Left cardiac atrium (tissue), 4 donors: ENCODE data around the gene ATF7. TPM values are rescaled to one million over a fixed set of nuclear protein-coding genes. Genes with fewer than 3 reads are reported as not detected.
"Not testable (repeated sequence)": the region's sequence is repeated elsewhere in the genome, so short reads cannot be mapped to it uniquely, and the experiment has no call there.

Experiments
- ATAC-seq, 2 donors: fragments of 200-7000 bp; cut with Tn5 transposase; one replicate each; pipeline ENCODE4 v1.9.1; 2020; ENCODE audit warnings: mild to moderate bottlenecking in 2 of 2, moderate library complexity in 2 of 2
- DNase-seq: peaks from one replicate; pipeline ENCODE4 v3.0.0-alpha.2; 2020
- intact Hi-C, 2 donors: fragments of 100-400 bp; cut with DNase I; formaldehyde crosslinking; loops; one replicate each; pipeline versions ENCODE4 v1.14.1 to v1.15.1; 2022 to 2023
- total RNA-seq, 2 donors: library from RNA; stranded (reverse); fragmentation: NEBNext Ultra II Directional; extraction: Animal tissue kit (Norgen Biotek cat#: 25700); gene quantifications; one replicate each; pipeline ENCODE4 v1.2.1, GENCODE V29; 2021
- donor health status: DM: no; HTN: yes; CAD: no.
- donor health status: DM: no; HTN: yes; CAD: no; lungs with severe emphysema.
- donor health status: DM: yes; HTN: yes; CAD: no.
- donor health status: Dilated cardiomyopathy.

ATF7 gene
- total RNA-seq, 2 donors from 2014 or later: 30.1 to 34.7 TPM

DNA sequence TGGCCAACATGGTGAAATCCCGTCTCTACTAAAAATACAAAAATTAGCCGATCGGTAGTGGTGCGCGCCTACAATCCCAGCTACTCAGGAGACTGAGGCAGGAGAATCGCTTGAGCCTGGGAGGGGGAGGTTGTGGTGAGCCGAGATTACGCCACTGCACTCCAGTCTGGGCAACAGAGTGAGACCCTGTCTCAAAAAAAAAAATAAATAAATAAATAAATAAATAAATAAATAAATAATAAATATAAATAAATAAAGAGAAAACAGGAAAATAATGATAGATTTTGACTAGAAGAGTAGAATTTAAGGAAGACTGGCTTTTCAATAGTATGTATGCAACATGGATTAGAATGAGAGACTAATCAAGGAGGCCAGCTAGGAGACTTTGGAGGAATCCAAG lies 76.1 kb downstream of the ATF7 start:
- intact Hi-C loops, DNase-seq, ATAC-seq: not testable (repeated sequence)

DNA sequence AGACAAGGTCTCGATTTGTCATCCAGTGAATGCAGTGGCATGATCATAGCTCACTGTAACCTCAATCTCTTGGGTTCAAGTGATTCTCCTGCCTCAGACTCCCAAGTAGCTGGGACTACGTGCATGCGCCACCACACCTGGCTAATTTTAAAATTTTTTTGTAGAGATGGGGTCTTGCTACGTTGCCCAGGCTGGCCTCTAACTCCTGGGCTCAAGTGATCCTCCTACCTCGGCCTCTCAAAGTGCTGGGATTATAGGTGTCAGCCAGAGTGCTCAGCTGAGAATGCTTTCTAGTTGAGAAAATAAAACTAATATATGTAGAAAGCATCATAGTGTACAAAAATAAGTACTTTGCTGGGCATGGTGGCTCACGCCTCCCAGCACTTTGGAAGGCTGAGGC lies 77.8 kb downstream of the ATF7 start:
- intact Hi-C loops: loop anchor here in 1 of 2 donors (10.0 kb wide), 1 partner anchor 126 kb away; the partner anchor contains the start of gene ATP5MC2
- not testable (repeated sequence) for DNase-seq, ATAC-seq

DNA sequence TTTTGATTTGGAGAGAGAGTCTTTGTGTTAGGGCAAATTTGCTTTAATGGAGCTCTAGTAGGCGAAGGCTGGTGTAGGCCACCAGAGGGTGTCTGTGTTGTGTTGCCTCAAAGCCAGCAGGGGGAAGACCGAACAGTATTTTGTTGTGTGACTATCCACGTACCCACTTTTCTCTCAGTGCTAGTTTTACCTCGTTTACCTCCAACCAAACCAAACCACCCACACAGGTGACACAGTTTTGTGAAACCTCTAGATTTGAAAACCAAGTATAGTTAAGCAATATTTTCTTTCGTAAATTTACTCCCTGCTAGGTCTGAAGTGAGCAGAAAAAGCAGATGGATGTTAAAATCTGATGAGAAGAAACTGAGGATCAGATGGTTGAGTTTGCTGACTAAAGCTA lies 82.6 kb downstream of the ATF7 start:
- peak; percentile 61 for DNase-seq
- intact Hi-C loops: loop anchor here (5.0 to 10.0 kb wide), 3 partner anchors 84 to 204 kb away; partner anchors contain the start of genes ATF7 (in 1 of the 2) and ATP5MC2 (in 1 of the 2)
- ATAC-seq: peak; percentile 93 to 96

DNA sequence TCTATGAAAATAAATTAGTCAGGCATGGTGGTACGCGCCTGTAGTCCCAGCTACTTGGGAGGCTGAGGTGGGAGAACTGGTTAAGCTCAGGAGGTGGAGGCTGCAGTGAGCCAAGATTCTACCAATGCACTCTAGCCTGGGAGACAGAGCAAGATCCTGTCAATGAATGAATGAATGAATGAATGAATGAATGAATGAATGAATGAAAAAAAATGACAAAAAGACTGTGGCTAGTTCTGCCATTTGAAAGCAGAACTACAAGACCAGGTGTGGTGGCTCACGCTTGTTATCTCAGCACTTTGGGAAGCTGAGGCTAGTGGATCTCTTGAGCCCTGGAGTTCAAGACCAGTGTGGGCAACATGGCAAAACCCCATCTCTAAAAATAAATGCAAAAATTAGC lies 86.7 kb downstream of the ATF7 start:
- no peak for DNase-seq
- intact Hi-C loops: no loop called here
- ATAC-seq: no peak

DNA sequence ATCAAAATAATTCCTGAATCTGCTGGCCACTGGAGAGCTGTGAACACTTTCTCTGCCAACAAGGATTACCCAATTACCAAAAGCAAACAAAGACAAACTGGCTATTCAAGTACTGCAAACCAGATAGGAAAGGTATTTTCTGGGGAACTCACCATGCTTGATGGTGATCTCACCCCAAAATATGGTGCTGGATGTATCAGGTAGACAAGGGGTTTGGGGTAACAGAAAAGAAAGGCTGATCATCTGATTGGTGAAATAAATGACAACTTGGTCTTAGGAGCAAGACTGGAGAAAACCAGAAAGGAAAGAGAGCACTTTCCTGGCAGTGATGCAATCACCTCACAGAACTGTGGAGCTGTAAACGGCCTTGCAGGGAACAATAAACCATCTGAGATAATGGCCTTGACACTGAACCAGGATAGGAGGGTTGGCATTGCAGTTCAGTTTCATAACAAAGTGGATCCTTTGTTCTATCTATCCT lies 87.9 kb downstream of the ATF7 start:
- DNase-seq (no peak), ATAC-seq (peak; percentile 44 to 67)
- intact Hi-C loops: no loop called here

DNA sequence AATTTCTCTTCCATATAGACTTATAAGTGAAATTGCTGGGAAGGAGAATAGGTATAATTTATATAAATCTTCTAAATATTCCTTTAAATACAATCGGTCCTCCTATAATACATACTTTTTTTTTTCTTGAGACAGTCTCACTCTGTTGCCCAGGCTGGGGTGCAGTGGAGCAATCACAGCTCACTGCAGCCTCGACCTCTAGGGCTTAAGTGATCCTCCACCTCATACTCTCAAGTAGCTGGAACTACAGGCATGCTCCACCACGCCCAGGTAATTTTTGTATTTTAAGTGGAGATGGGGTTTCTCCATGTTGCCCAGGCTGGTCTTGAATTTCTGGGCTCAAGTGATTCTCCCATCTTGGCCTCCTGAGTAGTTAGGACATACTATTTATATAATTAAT lies 89.2 kb downstream of the ATF7 start:
- ATAC-seq (no peak), DNase-seq (no peak)
- intact Hi-C loops: no loop called here

DNA sequence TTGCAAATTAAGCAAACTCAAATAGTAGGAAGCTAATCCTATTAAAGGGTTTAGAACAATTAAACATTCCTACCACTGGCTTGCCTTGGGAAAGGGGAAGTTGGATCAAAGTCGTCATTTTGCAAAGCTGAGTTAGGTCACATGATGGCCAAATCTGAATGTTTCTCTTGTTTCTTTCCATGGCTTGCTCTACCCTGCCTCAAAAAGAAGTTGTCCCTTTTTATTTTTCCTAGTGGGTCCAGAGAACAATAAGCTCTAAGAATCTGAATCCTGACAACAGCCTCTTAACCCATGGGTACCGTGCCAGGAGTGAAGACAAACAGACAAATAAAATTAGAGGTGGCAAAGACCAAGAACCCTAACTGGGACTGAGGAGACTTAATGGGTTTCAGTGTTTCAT lies 92.7 kb downstream of the ATF7 start:
- no peak for DNase-seq
- ATAC-seq: no peak
- intact Hi-C loops: no loop called here

DNA sequence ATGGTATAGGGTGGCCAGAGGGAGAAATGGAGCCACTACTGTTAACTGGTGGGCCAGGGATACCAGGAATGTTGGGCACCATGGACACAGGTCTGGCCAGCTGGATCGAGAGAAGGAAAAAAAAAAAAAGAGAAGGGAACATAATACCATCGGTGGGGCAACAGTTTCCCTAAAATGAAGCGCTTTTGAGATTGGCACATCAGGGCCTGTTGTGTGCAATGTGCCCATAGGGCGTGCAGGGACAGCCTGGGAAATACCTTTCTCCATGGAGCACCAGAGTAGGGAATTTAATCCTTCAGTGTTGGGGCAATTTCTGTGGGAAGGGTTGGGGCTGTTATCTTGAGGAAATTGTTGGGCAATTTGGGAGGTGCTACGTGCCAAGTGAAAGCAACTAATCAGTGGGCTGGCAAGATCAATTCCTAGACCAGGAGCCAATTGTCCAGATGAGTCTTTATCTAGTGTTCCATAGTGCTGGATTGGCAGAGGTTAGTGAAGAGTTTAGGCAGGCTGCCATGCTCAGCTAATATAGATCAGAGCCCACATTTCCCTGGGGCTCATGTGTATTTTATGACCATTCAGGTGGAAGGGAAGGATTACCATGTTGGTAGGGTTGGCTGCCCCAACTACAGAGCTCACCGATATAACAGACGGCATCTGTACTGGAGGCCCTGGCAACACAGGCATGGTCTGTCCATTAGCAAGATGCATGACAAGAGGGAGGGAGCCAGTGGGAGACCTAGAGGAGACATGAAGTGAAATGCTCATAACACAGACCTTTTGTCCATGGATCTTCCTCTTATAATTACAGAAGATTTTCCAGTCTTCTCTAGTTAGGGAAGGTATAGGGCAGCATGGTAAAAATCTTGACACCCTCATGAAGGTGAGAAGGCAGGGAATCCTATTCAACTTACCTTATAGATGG lies 93.4 kb downstream of the ATF7 start:
- intact Hi-C loops: no loop called here
- ATAC-seq (peak in 1 of 2 donors; percentile 66), DNase-seq (no peak)

DNA sequence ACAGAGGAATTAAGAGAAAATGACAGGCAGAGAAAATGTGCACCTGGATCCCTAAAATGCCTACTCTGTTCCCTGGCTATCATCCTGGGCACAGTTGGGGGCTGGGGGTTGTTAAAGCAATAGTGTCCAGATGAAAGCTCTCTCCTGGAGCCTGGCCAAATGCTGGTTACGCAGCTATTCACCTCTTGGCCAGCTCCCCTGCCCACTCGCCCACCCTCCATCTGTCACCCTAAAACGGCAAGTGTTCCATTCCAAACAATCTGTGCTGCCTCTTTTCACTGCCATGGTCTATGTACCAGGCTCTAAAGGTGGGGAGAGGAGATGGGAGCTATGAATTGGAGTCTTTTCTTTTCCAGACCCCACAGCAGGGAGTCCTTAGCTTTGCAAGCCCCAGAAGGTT lies 94.2 kb downstream of the ATF7 start:
- ATAC-seq (no peak), DNase-seq (no peak)
- intact Hi-C loops: no loop called here

DNA sequence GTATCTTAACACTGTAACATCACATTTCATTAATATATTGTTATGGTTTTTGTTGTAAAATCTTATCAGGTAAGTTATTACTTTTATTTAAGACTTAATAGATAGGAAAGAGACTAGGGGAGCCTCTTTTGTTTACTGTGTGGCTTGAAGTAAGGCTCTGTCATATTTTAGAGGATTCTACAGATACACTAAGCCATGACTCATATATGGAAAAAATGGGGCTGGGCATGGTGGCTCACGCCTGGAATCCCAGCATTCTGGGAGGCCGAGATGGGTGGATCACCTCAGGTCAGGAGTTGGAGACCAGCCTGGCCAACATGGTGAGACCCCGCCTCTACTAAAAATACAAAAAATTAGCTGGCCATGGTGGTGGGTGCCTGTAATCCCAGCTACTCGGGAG lies 95.3 kb downstream of the ATF7 start:
- ATAC-seq (no peak), DNase-seq (no peak)
- intact Hi-C loops: no loop called here

DNA sequence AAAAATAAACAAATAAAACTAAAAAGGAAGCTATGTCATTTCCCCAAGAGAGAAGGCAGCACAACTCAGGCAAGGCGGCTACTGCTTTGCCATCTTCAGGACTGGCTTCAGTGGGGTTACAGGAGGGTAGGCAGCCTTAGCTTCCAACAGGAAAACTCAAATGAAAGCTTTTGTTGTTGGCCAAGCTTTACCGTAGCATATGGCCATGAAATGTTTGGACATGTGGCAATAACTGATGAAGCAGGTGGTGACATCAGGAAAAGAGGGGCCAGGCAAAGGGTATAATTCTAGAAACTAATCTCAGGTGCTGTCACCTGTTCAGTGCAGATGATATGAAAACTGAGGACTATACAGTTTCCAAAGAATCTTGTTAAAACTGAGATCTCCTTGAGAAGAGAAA lies 96.1 kb downstream of the ATF7 start:
- intact Hi-C loops: no loop called here
- ATAC-seq: no peak
- no peak for DNase-seq

DNA sequence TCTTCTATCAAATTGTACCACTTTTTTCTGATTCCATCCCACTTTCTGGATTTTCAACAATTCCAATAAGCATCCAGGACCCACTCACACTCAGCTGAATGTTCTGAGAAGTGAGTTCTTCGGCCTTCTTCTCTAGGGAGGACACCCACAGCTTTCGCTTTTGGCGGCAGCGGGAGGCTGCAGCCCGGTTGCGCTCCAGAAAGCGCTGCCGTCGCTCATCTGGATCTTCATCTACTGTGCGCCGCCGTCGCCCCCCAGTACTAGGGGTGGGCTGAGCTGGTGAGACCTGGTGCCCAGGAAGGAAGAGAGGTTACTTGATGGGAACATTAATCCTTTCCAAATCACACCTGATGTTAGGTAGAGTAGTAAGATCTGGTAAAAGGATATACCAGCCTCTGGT lies 101.7 kb downstream of the ATF7 start:
- intact Hi-C loops: no loop called here
- ATAC-seq (no peak), DNase-seq (no peak)

DNA sequence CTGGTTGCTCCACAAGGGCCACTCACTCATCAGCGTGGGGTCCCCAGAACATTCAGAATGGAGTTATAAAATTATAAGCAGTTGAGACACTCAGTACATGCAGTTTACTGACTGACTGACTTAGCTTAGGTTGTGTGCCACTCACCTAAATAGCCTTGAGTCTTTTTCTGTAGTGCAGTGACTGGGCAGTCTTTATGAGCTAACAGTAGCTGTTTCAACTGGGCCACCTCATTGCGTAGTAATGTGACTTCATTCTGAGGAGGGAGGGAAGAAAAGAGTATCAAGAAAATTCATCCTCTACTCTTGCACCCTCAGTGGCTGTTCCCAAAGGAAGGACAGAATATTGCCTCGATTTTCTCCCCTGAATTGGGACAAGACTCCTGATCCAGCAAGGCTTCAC lies 103.1 kb downstream of the ATF7 start:
- intact Hi-C loops: no loop called here
- ATAC-seq (no peak), DNase-seq (no peak)

DNA sequence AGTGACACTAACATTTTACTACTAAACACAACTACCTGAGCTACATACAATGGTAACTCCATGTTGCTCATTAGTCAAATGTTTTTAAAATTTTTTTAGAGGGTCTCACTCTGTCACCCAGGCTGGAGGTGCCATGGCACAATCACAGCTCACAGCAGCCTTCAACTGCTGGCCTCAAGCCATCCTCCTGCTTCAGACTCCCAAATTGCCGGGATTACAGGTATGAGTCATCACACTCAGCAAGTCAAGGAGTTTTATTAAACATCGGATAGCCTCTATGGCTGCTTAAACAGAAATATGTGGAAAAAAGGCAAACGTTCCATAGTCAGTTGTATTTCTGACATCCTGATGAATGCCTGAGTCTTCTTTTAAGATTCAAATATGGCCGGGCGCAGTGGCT lies 107.8 kb downstream of the ATF7 start:
- no peak for ATAC-seq
- intact Hi-C loops: no loop called here
- no peak for DNase-seq

DNA sequence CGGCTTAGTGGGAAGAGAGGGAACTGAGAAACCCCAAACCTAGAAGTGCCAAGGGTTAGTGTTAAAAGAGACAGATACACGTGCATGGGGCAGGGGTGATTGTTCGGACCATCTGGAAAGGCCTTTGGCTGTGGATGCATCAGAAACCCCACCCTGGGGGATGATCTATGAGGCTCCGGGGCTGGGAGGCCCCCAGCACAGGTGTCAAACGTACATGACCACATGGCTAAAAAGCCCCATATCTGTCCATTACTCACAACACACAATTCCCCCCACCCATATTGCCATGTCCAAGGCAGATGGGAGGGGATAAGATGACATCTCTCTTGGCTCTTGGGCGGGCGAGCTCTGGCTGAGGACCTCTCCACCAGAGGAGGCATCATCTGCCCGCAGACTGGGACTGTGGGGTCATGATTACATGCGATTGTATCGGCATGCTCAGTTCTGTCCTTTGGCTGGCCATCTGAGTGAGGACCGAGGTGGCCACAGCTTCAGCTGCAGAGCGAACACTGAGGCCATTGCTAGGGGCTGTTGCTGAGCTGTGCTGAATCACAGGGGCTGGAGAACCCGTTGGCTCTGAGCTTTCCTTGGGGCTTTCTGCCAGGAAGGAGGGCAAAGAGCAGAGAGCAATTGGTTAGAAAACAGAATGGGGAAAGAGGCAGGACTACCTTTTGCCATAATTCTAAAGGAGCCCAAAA lies 109.3 kb downstream of the ATF7 start:
- DNase-seq: no peak
- intact Hi-C loops: no loop called here
- ATAC-seq: no peak

DNA sequence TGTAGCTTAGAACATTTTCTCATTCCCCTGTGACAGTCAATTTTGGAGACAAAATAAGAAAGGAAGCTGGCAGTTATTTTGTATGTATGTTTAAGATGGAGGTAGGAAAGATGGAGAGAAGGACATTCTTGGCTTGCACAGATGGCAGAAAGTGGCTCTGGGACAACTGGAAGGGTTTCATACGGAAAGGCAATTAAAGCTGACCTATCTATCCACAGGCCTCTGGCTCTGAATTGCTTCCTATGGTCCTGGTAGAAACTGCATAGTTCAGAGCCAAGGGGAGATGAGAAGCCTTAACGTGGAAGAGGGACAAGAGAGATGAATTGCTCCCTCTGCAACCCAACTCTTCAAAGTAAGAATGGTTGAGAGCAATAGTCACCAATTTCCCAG lies 110.9 kb downstream of the ATF7 start:
- ATAC-seq (no peak), DNase-seq (no peak)
- intact Hi-C loops: no loop called here

DNA sequence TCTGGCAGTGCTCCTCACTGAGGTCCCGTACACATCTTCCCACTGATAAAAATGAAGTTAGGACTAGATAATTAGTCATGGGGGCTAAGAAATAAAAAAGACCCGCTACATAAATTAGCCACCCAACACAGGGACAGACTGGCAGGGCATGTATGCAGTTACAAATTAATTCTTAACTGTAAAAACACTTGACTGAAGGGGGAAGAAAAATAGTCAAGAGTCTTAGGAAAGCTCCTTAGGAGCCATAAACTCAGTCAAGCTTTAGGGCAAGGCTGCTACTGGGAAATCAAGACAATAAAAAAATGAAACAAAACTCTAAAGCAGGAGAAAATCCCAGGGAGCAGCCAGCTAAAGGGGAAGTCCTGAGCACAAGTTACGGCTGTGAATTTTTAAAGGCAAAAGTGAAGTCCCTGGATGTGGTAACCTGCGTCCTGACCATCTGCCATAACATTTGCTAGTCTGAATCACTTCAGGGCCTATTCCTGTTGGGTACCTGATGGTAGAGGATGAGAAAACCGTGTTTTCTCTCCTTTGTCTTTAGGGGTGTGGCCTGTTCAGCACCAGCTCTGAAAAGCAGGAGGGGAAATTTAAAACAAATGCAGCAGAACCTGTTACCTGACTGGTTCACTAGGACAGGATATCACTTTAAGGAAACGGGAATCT lies 111.4 kb downstream of the ATF7 start:
- intact Hi-C loops: no loop called here
- DNase-seq: no peak
- no peak for ATAC-seq

DNA sequence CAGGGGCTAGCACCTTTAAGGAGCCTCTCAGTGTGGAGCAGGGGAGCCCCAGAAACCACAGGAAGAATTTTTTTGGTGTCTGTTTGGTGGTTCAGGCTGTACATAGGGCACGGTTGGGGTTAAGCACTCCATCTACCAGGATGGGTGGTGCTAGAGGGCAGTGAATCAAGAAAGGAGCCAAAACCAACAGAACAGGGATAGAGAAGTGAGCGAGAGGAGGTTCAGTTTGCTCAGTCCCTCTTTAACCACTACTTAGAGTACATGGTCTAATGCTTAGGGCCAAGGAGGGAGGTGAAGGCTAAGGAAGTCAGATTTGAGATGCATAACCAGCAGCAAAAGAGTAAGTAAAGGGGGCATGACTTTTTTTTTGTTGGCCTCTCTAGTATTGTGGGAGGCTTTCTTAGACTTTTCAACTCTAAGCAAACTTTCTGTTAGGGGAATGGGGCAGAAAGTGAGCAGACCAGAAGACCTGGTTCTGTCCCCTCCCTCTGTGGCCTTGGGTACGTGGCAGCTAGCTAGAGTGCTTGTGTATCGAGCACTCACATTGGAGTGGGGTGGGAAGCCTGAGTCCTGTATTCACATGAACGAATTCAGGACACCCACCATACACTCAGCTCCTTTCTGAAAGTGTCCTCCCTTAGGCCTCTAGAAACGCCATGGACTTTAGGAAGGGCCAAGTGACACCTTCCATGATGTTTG lies 112.3 kb downstream of the ATF7 start:
- no peak for DNase-seq
- intact Hi-C loops: no loop called here
- peak in 1 of 2 donors; percentile 25 for ATAC-seq

DNA sequence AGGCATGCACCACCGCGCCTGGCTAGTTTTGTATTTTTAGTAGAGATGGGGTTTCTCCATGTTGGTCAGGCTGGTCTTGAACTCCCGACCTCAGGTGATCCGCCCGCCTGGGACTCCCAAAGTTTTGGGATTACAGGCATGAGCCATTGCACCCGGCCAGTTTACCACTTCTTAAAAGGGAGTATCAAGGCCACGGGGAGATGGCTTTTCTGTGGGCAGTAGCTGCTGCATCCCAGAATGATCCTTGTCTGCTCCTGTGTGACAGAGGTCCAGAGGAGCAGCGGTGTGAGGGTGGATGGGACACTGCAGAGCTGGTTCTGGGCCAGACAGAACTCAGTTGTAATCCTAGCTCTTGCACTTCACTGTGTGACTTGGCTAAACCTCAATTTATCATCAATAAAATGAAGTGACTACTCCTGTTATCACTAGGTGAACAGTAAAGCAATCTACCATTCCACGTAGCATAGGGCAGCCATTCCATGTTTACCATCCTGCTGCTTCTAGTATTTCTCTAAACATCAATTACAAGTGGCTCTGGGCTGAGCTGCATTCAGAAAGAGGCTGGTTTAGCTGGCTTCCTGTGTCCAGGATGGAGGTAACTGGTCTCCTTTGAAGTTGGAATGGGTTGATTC lies 115.9 kb downstream of the ATF7 start:
- ATAC-seq: no peak
- intact Hi-C loops: no loop called here
- DNase-seq: no peak
